Coronary artery (tissue), 2 donors: ENCODE results near the gene BTBD9.

Experiments used
- DNase-seq: peaks from one replicate; pipeline ENCODE4 v3.0.0-alpha.2; 2017; ENCODE audit warnings: low spot score
- H3K27ac ChIP-seq, 2 donors: fragments of 200-600 bp; sonication (generic); one replicate each; pipeline ENCODE4 v1.5.1; 2016 to 2019
- H3K4me3 ChIP-seq: fragments of 200-600 bp; sonication (generic); 2 replicates; pipeline ENCODE4 v1.5.1; 2016; ENCODE audit warnings: mild to moderate bottlenecking, moderate library complexity
- CTCF ChIP-seq: fragments of 200-600 bp; sonication (generic); IDR thresholded peaks from one replicate; pipeline ENCODE4 v1.5.1; 2019; ENCODE audit warnings: antibody characterized with exemption

BTBD9 gene

GRCh38 chr6:38177882-38178583, 461.7 kb downstream of the BTBD9 start:
- DNase-seq, result no peak
- Histone ChIP-seq H3K27ac (no peak overlapping the region), H3K4me3 (no peak overlapping the region)
- TF ChIP-seq CTCF, result no peak

- TF ChIP-seq CTCF, result no peak
- DNase-seq, result no peak
- Histone ChIP-seq H3K4me3 (no peak overlapping the region), H3K27ac (no peak overlapping the region)
Measured at GRCh38 chr6:38176797-38177751, 462.7 kb downstream of the BTBD9 start.

GRCh38 chr6:38175786-38176185, 463.9 kb downstream of the BTBD9 start:
- DNase-seq, result no peak
- Histone ChIP-seq H3K27ac (no peak overlapping the region), H3K4me3 (no peak overlapping the region)
- no peak for TF ChIP-seq CTCF

- DNase-seq, result no peak
- no peak overlapping the region for H3K27ac ChIP-seq
Measured at GRCh38 chr6:38174806-38175495, 464.8 kb downstream of the BTBD9 start.

GRCh38 chr6:38174315-38174714, 465.4 kb downstream of the BTBD9 start:
- H3K27ac ChIP-seq, result no peak overlapping the region
- DNase-seq, result no peak
- no peak for TF ChIP-seq CTCF
- no peak overlapping the region for H3K4me3 ChIP-seq

More at GRCh38 chr6:38174806-38175495, 464.8 kb downstream of the BTBD9 start:
- no peak for TF ChIP-seq CTCF
- no peak overlapping the region for H3K4me3 ChIP-seq

- DNase-seq, result no peak
- TF ChIP-seq CTCF, result no peak
- Histone ChIP-seq H3K4me3 (no peak overlapping the region), H3K27ac (no peak overlapping the region)
Measured at GRCh38 chr6:38173909-38174308, 465.8 kb downstream of the BTBD9 start.
